Fibroblast of villous mesenchyme (primary cell): ENCODE results near the gene OOSP1. TPM values are rescaled to one million over a fixed set of nuclear protein-coding genes. Genes with fewer than 3 reads are reported as not detected.

Experiments
- DNase-seq: peaks from one replicate; pipeline ENCODE4 v3.0.0-alpha.2; 2010; ENCODE audit warnings: low read depth
- H3K4me3 ChIP-seq: 2 replicates; pipeline ENCODE4 v1.5.1; 2011; ENCODE audit warnings: low read depth, mild to moderate bottlenecking, low read length
- CTCF ChIP-seq: IDR thresholded peaks from 2 replicates; pipeline ENCODE4 v1.5.1; 2012; ENCODE audit warnings: low read depth, mild to moderate bottlenecking, low read length; ENCODE audit not compliant: insufficient read depth
- total RNA-seq: library from RNA; depleted of rRNA; stranded (reverse); fragments of >200 nt; gene quantifications from 2 replicates; pipeline ENCODE4 v1.2.3, GENCODE V29; 2012

The OOSP1 gene
- total RNA-seq, 1 donor, result not detected

GRCh38 chr11:59939482-59939881 lies 1.2 kb downstream of the OOSP1 start:
- TF ChIP-seq CTCF, result no peak
- DNase-seq, result no peak
- H3K4me3 ChIP-seq, result no peak overlapping the region

DNA sequence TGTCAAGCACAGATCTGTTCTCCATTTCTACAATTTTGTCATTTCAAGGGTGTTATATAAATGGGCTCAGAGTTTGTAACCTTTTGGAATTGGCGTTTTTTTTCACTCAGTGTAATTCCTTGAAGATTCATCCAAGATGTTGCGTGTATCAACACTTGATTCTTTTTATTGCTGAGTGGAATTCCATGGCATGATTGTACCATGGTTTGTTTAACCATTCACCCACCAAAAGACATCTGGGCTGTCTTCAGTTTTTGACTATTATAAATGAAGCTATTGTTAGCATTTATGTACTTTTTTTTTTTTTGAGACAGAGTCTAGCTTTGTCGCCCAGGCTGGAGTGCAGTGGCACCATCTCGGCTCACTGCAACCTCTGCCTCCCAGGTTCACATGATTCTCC lies 2.9 kb downstream of the OOSP1 start:
- no peak overlapping the region for H3K4me3 ChIP-seq
- DNase-seq, result no peak
- no peak for TF ChIP-seq CTCF

GRCh38 chr11:59943997-59944714 lies 5.9 kb downstream of the OOSP1 start:
- no peak for DNase-seq
- TF ChIP-seq CTCF, result no peak
- H3K4me3 ChIP-seq, result no peak overlapping the region

- TF ChIP-seq CTCF, result no peak
- no peak overlapping the region for H3K4me3 ChIP-seq
Observed at GRCh38 chr11:59944720-59945119, 6.5 kb downstream of the OOSP1 start.

DNA sequence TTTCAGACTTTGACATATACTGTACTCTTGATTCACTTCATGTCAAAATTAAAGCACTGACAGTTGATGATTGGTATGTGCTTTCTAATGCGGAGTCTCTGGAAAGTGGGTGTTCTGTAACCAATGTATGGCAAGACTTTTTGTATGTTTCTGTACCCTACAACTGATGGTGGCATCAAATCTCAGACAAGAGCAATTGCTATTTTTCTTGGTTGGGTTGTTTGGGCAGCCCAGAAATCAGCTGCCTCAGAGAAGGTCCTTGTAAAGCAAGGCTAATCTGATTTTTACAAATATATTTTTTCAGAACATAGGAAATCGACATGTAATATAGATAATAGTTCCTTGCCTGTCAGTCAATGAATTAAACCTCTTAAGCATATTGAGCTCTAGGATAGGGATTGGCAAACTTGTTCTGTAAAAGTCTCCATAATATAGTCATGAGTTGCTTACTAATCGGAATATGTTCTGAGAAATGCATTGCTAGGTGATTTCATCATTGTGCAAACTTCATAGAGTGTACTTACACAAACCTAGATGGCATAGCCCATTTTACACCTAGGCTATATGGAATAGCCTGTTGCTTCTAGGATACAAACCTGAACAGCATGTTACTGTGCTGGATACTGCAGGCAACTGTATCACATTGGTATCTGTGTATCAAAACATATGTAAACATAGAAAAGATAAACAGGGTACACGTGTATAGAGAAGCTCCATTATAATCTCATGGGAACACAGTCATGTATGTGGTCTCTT lies 15.4 kb downstream of the OOSP1 start:
- DNase-seq, result no peak
- TF ChIP-seq CTCF, result no peak
- no peak overlapping the region for H3K4me3 ChIP-seq

More at GRCh38 chr11:59944720-59945119, 6.5 kb downstream of the OOSP1 start:
- no peak for DNase-seq

DNA sequence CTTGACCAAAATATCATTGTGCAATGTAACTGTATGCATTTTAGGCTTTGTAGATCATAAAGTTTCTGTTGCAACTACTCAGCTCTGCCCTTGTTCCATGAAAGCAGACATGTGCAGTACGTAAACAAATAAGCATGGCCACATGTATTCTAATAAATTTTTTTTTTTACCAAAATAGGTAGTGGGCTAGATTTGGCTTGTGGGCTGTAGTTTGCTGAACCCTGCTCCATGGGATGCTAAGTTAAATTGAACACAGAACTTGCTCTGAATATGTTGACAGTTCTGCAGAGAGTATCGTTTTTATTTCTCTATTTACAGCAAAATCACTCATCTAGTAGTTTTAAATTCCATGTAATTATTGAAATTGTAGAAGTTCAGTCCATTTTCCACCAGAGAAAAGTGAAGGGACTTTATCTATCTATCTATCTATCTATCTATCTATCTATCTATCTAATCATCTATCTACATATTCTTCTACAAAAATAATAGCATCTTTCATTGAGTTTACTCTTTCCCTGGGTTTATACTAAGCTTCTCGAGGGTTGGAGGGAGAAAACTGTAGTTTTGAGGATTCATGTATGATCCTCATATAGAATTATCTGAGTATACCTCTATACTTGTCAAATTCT lies 16.1 kb downstream of the OOSP1 start:
- TF ChIP-seq CTCF, result no peak
- DNase-seq, result no peak
- H3K4me3 ChIP-seq, result no peak overlapping the region
